ENCODE measurements around the gene ITGAD.

Gene ITGAD

GRCh38 chr16:31393056-31393455 lies at the start of gene ITGAD:
Gene ITGAD, plus strand, starts transcription at chr16:31393335. Its CDS starts 26 bp downstream, at chr16:31393361.
- Histone ChIP-seq H3K4me3 (ENCODE audit: low read depth in 1 of 2, low read length in 2 of 2) (no peak within 1 kb of the TSS), H3K9me3 (ENCODE audit: low read length) (no peaks in the 10 kb centered on the region), H3K9ac (ENCODE audit: low read length) (no peak within 1 kb of the TSS), H3K4me1 (ENCODE audit: insufficient read depth, low read length) (no peaks in the 10 kb centered on the region), H3K36me3 (ENCODE audit: insufficient read depth, low read length) (no peaks in the 10 kb centered on the region), H3K27me3 (ENCODE audit: control insufficient read depth in 1 of 2, insufficient read depth in 2 of 2, low read length in 2 of 2) (no peaks in the 10 kb centered on the region), H3K27ac (ENCODE audit: low read depth, low read length) (no peak within 1 kb of the TSS)

- H3K27me3 ChIP-seq (ENCODE audit: control insufficient read depth in 1 of 2, insufficient read depth in 2 of 2, low read length in 2 of 2): no peaks in the 10 kb centered on the region
- H3K36me3 ChIP-seq (ENCODE audit: insufficient read depth, low read length): no peaks in the 10 kb centered on the region
- H3K9ac ChIP-seq (ENCODE audit: low read length): no peak overlapping the region
- no peaks in the 10 kb centered on the region for H3K4me1 ChIP-seq (ENCODE audit: insufficient read depth, low read length)
- no peak overlapping the region for H3K27ac ChIP-seq (ENCODE audit: low read depth, low read length)
- H3K4me3 ChIP-seq (ENCODE audit: low read depth in 1 of 2, low read length in 2 of 2): no peak overlapping the region
- H3K9me3 ChIP-seq (ENCODE audit: low read length): no peaks in the 10 kb centered on the region
These were observed 48.4 kb upstream of the ITGAD start for GRCh38 chr16:31344712-31345111.

- Histone ChIP-seq H3K9me3 (ENCODE audit: low read length) (no peaks in the 10 kb centered on the region), H3K36me3 (ENCODE audit: insufficient read depth, low read length) (no peaks in the 10 kb centered on the region), H3K4me3 (ENCODE audit: low read depth in 1 of 2, low read length in 2 of 2) (no peak overlapping the region), H3K27ac (ENCODE audit: low read depth, low read length) (no peak overlapping the region), H3K9ac (ENCODE audit: low read length) (no peak overlapping the region), H3K4me1 (ENCODE audit: insufficient read depth, low read length) (no peaks in the 10 kb centered on the region), H3K27me3 (ENCODE audit: control insufficient read depth in 1 of 2, insufficient read depth in 2 of 2, low read length in 2 of 2) (no peaks in the 10 kb centered on the region)
These were observed 45.7 kb upstream of the ITGAD start for GRCh38 chr16:31347445-31347844.

GRCh38 chr16:31348579-31348978 lies 44.6 kb upstream of the ITGAD start:
- no peaks in the 10 kb centered on the region for H3K9me3 ChIP-seq (ENCODE audit: low read length)
- no peaks in the 10 kb centered on the region for H3K36me3 ChIP-seq (ENCODE audit: insufficient read depth, low read length)
- no peak overlapping the region for H3K27ac ChIP-seq (ENCODE audit: low read depth, low read length)
- no peaks in the 10 kb centered on the region for H3K4me1 ChIP-seq (ENCODE audit: insufficient read depth, low read length)
- no peak overlapping the region for H3K4me3 ChIP-seq (ENCODE audit: low read depth in 1 of 2, low read length in 2 of 2)
- H3K27me3 ChIP-seq (ENCODE audit: control insufficient read depth in 1 of 2, insufficient read depth in 2 of 2, low read length in 2 of 2): no peaks in the 10 kb centered on the region
- H3K9ac ChIP-seq (ENCODE audit: low read length): no peak overlapping the region

- no peak overlapping the region for H3K9ac ChIP-seq (ENCODE audit: low read length)
- H3K27ac ChIP-seq (ENCODE audit: low read depth, low read length): no peak overlapping the region
- no peaks in the 10 kb centered on the region for H3K27me3 ChIP-seq (ENCODE audit: control insufficient read depth in 1 of 2, insufficient read depth in 2 of 2, low read length in 2 of 2)
- no peaks in the 10 kb centered on the region for H3K36me3 ChIP-seq (ENCODE audit: insufficient read depth, low read length)
- no peaks in the 10 kb centered on the region for H3K4me1 ChIP-seq (ENCODE audit: insufficient read depth, low read length)
- H3K9me3 ChIP-seq (ENCODE audit: low read length): no peaks in the 10 kb centered on the region
- no peak overlapping the region for H3K4me3 ChIP-seq (ENCODE audit: low read depth in 1 of 2, low read length in 2 of 2)
These were observed 42.7 kb upstream of the ITGAD start for GRCh38 chr16:31350275-31351005.

GRCh38 chr16:31351246-31351941 lies 41.7 kb upstream of the ITGAD start:
- no peak overlapping the region for H3K9ac ChIP-seq (ENCODE audit: low read length)
- no peak overlapping the region for H3K4me3 ChIP-seq (ENCODE audit: low read depth in 1 of 2, low read length in 2 of 2)
- H3K4me1 ChIP-seq (ENCODE audit: insufficient read depth, low read length): no peaks in the 10 kb centered on the region
- H3K27me3 ChIP-seq (ENCODE audit: control insufficient read depth in 1 of 2, insufficient read depth in 2 of 2, low read length in 2 of 2): no peaks in the 10 kb centered on the region
- H3K9me3 ChIP-seq (ENCODE audit: low read length): no peaks in the 10 kb centered on the region
- H3K27ac ChIP-seq (ENCODE audit: low read depth, low read length): no peak overlapping the region
- no peaks in the 10 kb centered on the region for H3K36me3 ChIP-seq (ENCODE audit: insufficient read depth, low read length)

GRCh38 chr16:31351942-31352325 lies 41.2 kb upstream of the ITGAD start:
- H3K36me3 ChIP-seq (ENCODE audit: insufficient read depth, low read length): no peaks in the 10 kb centered on the region
- H3K27me3 ChIP-seq (ENCODE audit: control insufficient read depth in 1 of 2, insufficient read depth in 2 of 2, low read length in 2 of 2): no peaks in the 10 kb centered on the region
- H3K9me3 ChIP-seq (ENCODE audit: low read length): no peaks in the 10 kb centered on the region
- H3K27ac ChIP-seq (ENCODE audit: low read depth, low read length): no peak overlapping the region
- no peak overlapping the region for H3K4me3 ChIP-seq (ENCODE audit: low read depth in 1 of 2, low read length in 2 of 2)
- H3K9ac ChIP-seq (ENCODE audit: low read length): no peak overlapping the region
- H3K4me1 ChIP-seq (ENCODE audit: insufficient read depth, low read length): no peaks in the 10 kb centered on the region

- no peaks in the 10 kb centered on the region for H3K4me1 ChIP-seq (ENCODE audit: insufficient read depth, low read length)
These were observed 40.6 kb upstream of the ITGAD start for GRCh38 chr16:31352376-31353115.

GRCh38 chr16:31354394-31355291 lies 38.5 kb upstream of the ITGAD start, which contains the start of gene ITGAX:
Gene ITGAX, plus strand, starts transcription at chr16:31355176. Its CDS starts 79 bp downstream, at chr16:31355255.
- no peak within 1 kb of the TSS for H3K4me3 ChIP-seq (ENCODE audit: low read depth in 1 of 2, low read length in 2 of 2)
- H3K9ac ChIP-seq (ENCODE audit: low read length): no peak within 1 kb of the TSS
- H3K36me3 ChIP-seq (ENCODE audit: insufficient read depth, low read length): no peaks in the 10 kb centered on the region
- no peaks in the 10 kb centered on the region for H3K27me3 ChIP-seq (ENCODE audit: control insufficient read depth in 1 of 2, insufficient read depth in 2 of 2, low read length in 2 of 2)
- H3K27ac ChIP-seq (ENCODE audit: low read depth, low read length): no peak within 1 kb of the TSS
- H3K9me3 ChIP-seq (ENCODE audit: low read length): no peaks in the 10 kb centered on the region
- no peaks in the 10 kb centered on the region for H3K4me1 ChIP-seq (ENCODE audit: insufficient read depth, low read length)

More at GRCh38 chr16:31352376-31353115, 40.6 kb upstream of the ITGAD start:
- Histone ChIP-seq H3K27me3 (ENCODE audit: control insufficient read depth in 1 of 2, insufficient read depth in 2 of 2, low read length in 2 of 2) (no peaks in the 10 kb centered on the region), H3K27ac (ENCODE audit: low read depth, low read length) (no peak overlapping the region), H3K36me3 (ENCODE audit: insufficient read depth, low read length) (no peaks in the 10 kb centered on the region), H3K4me3 (ENCODE audit: low read depth in 1 of 2, low read length in 2 of 2) (no peak overlapping the region), H3K9me3 (ENCODE audit: low read length) (no peaks in the 10 kb centered on the region), H3K9ac (ENCODE audit: low read length) (no peak overlapping the region)

GRCh38 chr16:31355431-31356100 lies 37.6 kb upstream of the ITGAD start:
- Histone ChIP-seq H3K9ac (ENCODE audit: low read length) (no peak overlapping the region), H3K36me3 (ENCODE audit: insufficient read depth, low read length) (no peaks in the 10 kb centered on the region), H3K4me3 (ENCODE audit: low read depth in 1 of 2, low read length in 2 of 2) (no peak overlapping the region), H3K4me1 (ENCODE audit: insufficient read depth, low read length) (no peaks in the 10 kb centered on the region), H3K27ac (ENCODE audit: low read depth, low read length) (no peak overlapping the region), H3K27me3 (ENCODE audit: control insufficient read depth in 1 of 2, insufficient read depth in 2 of 2, low read length in 2 of 2) (no peaks in the 10 kb centered on the region), H3K9me3 (ENCODE audit: low read length) (no peaks in the 10 kb centered on the region)
